GM18868 (cell line): Measurements from ENCODE around the gene KRT3.
"Not testable (repeated sequence)": the region's sequence is repeated elsewhere in the genome, so short reads cannot be mapped to it uniquely, and the experiment has no call there.

ENCODE experiments used
- ATAC-seq: cut with Tn5 transposase; IDR thresholded peaks from one replicate; pipeline ENCODE4 v1.9.1; 2021; ENCODE audit warnings: mild to moderate bottlenecking, moderate library complexity; ENCODE audit not compliant: unreplicated experiment

KRT3 gene

DNA sequence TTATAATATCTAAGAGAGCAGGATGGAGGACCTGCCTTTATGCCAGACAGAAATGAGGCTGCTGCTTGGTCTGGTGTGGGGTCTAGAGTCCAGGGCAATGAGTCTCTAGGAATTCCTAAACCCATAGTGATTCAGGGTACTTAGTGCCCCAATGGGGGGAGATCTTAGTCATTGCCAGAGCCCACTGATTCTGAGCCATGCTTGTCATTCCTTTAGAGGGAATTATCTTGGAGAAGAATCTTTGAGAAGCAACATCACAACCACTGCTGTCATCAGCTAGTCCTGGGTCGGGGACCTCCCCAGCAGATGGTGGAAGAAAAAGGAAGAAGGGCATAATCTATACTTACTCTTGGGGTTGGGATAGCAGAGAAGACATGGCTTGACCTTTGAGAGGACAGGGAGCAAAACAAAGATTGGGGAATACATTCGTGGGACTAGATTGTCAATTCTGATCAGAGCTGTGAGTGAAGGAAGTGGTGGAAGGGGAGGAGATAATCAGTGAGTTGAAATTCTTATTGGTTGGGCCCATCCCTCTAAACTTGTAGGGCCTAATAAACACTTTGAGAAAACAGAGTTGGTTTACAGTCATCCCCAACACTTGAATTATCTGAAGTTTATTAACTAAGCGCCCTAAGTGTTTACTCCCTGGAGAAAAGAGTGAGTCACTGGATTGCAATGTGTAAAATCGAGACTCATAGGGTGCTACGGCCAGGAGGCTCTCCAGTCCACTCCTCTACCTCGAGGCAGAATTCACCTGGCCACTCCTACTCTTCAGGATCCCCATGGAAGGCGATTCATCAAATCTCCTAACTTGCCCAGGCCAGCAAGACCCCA lies 3.0 kb upstream of the KRT3 start:
- ATAC-seq, result no peak

DNA sequence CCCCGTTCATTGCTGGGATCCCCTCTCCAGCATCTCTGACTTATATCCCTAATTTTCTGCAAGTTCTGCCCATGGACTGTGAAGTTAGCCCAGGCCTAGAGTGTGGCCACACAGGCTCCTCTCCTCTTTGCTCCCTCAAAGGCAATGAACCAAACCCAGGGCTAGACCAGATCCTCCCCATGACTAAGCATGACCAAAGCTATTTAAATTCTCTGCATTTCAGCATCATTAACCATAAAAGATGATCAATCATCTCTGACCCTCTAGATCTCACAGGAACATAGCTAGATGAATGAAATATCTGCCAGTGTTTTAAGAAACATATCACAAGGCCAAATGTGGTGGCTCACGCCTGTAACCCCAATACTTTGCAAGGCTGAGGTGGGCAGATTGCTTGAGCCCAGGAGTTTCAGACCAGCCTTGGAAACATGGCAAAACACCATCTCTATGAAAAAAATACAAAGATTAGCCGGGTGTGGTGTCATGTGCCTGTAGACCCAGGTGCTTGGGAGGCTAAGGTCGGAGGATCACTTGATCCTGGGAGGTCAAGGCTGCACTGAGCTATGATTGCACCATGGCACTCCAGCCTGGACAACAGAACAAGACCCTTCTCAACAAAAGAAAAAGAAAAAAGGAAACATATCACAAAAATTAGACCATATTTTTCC lies 2.2 kb upstream of the KRT3 start:
- no peak for ATAC-seq

DNA sequence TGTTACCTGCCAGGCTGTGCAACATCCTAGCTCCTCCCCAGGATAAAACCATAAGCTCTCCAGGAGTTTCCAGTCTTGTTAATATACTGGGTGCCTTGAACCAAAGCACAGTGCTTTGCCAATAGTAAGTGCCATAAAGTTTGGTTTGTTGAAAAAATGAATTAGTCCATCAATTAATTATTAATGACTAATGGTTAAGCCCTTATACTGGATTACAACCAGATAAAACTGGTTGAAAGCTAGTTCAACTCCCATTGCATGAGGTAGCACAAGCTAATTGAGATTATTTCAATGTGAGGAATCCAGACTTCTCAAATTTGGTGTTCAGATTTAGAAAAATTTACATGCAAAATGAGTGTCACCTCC lies 1.6 kb upstream of the KRT3 start:
- no peak for ATAC-seq

DNA sequence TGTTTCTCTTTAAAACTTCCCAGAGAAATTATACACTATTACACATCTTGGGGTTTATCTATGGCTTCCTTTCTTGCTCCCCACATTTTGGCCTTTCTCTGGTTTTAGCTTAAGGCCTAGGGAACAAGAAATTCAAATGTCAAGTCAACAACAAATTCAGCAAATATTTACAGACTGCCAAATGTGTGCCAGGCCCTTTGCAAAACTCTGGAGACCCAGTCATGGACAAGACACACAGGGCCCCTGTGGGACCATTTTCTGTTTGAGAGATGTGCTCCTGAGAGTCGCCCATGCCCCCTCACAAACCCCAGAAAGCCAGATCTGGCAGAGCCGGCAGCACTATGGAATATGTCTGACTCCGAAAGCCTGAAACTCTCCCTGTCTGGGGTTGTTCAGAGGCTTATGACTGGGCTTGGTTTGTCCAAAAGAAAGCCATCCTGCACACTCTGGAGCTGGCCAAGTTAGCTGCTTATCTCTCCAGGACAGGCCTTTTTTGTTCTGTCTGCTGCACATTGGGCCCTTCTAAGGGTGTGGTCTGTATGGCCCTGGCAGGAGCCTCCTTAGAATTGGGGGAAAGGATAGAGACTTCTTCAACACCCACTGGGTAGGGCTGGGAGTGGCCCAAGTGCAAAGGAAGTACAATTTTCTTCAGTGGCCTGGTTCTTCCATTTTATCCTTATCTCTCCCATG lies 1.1 kb upstream of the KRT3 start:
- ATAC-seq, result no peak

DNA sequence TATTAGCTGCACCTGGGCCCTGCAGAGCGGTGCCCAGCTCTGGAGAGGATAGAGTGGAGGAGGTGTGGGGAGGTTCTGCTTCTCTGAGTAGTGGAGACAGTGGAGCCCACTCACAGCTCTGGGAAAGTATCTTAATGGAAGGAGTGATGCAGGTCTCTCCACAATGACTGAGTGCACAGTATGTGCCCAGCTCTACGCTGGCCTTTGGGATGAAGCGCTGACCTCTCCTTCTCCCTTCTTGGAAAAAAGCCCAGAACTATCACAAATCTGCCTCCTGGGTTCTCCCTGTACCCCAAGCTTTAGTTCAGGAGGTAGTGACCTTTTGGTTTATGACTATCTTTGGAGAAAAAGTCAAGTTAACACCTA lies 495 bp upstream of the KRT3 start:
- no peak for ATAC-seq

DNA sequence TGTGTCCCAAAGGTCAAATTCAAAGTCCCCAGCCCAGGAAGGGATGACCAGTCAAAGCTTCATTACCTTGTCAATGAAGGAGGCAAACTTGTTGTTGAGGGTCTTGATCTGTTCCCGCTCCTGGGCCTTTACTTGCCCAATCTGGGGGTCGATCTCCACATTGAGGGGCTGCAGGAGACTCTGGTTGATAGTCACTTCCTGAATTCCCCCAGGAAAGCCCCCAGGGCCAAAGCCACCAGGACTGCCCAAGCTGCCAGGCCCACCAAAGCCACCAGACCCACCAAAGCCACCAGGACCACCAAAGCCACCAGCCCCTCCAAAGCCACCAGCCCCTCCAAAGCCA lies 614 bp downstream of the KRT3 start:
- not testable (repeated sequence) for ATAC-seq

DNA sequence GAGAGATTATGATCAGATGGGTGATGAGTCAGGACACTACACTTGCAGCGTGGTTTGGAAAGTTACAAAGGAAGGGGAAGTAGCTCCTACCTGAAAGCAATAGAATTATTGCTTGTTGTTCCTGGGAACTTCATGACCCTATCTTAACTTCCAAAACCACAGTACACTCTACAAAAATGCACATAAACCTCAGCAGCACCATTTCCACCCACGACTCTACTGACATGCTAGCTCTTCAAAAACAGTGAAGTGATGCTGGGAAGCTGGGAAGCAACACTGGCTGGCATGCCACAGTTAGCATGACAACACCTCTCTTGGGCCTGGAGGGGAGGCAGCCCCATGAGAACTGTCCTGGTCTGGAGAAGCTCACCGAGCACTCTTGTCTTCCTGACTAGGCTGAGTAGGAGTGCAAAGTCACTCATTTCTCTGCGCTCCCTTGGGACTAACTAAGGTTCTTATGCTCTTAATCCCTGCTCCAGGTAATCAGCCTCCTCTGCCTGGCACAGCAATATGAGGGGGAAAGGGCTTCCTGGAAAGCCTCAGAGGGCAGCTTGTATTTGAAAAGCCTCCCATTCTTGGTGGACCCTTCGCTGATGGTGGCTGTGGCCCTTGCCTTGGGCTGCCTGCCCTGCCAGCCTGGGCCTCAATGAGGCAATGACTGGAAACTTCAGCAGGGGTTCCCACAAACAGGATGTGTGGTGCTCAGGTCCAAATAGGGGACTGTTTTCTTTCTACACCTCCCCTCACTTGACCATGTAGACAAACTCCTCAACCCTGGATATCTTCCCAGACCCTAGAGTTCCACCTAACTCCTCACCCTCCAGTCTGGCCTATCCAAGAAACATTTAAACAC lies 1.2 kb downstream of the KRT3 start:
- no peak for ATAC-seq

DNA sequence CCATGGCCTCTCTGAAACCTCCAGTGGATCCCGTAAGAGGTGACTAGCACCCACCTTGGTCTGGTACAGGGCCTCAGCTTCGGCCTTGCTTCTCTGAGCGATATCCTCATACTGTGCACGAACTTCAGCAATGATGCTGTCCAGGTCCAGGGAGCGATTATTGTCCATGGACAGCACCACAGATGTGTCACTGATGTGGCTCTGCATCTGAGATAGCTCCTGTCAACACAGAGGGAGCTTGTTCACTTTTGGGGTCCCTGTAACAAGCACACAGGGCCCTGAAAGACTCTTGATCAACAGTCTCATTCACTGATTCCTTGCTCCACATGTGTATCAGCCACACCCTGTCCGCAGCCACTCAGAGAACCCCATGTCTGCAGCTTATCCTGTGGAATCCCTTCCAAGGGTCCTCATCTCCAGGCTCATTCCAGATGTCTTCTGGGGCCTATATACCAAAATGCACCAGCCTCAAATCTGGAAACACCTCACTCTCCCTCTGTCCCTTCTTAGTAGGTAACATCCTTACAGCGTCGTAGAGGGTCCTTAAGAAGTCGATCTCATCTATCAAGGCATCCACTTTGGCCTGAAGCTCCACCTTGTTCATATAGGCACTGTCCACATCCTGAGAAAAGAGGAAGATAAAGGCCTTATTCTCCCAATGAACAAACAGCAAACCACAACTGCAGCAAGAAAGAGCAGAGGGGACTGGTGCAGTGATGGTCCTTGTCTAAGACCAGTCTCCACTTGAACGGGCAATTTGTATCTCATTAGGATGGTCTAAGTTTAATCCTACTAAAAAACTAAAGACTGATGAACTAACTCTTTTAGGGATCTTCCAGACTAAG lies 3.5 kb downstream of the KRT3 start:
- ATAC-seq, result no peak

DNA sequence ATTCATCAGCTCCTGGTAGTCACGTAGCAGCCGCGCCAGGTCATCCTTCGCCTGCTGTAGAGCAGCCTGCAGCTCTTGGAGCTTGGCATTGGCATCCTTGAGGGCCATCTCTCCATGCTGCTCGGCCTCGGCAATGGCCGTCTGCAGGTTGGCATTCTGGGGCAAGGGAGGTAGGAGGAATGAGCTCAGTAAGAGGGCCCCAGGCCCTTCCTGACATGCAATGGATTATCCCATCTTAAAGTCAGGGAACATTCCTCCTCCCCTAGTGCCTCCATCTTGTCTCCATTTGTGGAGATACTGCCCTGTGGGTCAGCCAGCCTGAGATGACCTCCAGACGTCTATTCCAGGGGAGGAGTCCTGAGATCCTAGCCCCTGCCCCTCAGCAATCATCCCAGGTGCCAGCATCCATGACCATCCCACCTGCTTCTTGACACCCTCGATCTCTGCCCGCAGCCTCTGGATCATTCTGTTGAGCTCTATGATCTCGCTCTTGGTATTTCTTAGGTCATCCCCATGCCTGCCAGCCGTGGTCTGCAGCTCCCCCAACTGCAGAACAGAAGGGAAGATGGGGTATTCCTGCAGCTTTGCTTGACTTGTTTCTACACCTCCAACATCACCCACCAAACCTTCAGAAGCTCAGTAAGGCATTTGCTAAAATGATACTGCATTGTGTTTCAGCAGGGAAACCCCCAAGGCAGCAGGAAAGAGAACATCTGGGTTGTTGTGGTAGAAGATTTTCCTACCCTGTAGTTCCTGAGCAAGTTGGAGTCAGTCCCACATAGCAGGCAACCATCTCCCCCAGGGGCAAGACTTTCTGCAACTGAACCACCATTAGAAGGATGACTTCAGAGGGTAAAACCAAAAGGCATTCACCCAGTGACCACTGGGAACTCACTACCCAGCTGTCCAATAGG lies 4.4 kb downstream of the KRT3 start:
- ATAC-seq, result no peak

DNA sequence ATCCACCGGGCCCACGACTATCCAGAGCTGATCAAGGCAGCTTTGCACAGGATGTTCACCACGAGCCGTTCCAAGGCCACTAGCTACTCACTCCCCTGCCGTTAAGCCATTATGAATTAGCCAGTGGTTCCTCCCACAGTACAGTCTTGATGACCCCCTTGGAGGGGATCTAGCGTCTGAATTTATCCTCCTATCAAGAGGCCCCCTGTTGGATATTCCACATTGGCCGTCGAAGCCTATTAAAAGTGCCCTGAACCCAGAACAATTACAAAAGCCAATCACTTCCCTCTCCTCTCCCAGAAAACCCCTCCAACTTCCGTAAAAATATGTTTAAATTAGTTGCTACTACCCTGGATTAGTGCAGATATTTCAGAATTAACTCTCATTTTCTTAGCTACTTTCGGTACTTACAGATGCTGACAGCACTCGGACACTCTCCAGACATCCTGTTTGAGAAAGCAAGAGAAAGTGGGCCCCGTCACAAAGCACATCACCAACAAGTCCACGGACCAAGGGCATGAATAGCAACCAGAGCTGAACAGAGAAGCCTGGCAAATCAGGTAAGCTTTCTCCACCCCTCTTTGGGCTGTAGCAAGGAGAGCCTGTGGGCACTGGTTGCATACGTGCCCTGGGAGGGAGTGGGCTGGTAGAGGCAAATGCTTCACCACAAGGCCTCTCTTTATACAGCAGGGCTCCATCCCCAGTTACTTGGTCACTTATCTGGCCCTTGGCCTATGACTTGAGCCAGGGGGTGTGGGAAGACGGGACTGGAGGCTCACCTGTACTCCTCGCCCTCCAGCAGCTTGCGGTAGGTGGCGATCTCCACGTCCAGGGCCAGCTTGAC lies 5.3 kb downstream of the KRT3 start:
- no peak for ATAC-seq

DNA sequence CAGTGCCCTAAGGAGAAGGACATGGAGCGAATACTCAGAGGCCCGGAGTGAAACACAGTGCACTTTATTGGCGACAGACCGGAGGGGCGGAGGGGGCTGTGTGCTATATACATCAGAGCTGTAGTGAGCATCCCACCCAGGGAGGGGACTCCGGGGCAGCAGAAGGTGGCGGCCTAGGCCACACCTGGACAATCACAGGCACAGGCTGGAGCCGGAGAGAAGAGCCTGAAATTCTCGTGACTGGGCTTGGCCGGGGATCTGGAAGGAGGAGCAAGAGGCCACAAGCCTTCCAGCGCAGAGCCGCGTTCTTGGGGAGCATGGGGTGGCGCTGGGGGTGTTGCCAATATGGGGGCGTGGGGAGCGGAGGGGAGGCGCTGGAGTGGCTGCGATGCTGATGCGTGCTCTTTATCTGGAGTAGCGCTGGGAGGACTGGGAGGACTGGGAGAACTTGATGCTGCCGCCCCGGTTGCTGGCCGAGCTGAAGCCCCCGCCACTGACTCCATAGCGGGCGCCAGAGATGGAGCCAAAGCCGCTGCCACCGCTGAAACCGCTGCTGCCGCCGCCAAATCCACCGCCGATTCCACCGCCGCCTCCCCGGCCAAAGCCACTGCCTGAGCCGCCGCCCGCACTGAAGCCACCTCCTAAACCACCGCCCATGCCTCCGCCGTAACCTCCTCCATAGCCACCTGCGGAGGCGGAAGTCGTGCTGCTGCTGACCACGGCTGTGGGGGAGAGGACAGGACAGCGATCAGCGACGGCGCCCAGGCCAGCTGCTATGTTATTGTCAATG lies 6.1 kb downstream of the KRT3 start:
- no peak for ATAC-seq

DNA sequence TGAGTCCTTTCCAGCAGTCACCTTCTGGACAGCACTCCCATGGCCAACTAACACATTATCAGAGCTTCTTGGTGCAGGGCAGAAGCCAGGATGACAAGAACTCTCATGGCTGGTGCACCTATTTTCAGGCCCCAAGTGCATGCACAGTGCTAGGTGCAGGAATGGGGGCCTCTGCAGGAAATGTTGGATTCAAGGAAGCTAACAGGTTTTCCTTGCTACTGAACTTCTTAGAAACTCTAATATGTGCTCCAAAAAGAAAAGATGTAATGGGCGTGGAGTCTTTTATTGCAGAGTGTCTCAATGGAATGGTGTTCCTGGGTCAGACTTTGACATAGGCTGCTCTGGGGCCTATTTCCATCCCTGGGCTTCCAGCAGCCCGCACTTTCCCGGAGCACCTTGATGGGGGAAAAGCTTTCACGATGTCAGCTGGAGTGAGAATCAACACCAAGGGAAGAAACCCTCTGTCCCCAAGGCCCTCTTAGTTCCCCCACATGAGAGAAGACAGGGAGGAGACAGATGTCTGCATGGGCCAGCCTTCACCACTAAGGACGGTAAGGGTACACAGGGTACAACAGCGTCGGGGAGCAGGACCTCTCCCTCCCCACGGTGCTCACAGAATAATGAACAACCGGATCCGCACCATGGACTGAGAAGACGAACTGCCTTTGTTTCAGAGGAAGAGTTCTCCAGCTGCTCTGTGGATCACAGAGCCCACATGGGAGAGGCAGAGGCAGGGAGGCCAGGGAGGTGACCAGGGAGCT lies 6.9 kb downstream of the KRT3 start:
- no peak for ATAC-seq

DNA sequence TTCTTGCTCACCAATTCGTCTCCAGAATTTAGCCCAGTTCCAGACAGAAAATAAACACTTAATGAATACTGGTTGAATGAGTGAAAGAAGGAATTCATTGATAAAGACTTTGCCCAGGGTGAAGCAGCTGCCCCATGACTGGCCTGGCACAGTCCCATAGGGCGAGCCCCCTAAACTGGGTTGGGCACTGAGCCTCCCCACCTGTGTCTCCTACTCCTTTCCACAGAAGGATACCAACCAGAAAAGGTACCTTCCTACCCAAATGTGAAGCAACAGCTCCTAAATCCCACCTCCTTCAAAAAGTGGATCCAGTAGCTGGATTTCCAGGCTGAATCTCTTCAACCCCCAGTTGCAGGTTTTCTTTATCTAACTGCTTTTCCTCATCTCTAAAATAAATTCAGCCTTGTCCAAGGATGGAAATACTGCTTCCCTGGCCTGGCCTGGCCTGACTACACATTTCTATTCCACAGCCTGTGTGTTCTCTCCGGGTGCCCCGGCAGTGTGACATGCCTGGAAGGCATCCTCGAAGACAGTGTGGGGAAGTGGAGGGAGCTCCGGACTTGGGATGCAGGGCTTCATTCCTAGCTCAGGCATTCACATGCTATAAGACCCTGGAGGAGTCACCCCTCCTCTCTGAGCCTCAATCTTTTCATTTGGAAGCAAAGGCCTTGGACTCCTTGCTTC lies 7.6 kb downstream of the KRT3 start:
- ATAC-seq, result no peak

DNA sequence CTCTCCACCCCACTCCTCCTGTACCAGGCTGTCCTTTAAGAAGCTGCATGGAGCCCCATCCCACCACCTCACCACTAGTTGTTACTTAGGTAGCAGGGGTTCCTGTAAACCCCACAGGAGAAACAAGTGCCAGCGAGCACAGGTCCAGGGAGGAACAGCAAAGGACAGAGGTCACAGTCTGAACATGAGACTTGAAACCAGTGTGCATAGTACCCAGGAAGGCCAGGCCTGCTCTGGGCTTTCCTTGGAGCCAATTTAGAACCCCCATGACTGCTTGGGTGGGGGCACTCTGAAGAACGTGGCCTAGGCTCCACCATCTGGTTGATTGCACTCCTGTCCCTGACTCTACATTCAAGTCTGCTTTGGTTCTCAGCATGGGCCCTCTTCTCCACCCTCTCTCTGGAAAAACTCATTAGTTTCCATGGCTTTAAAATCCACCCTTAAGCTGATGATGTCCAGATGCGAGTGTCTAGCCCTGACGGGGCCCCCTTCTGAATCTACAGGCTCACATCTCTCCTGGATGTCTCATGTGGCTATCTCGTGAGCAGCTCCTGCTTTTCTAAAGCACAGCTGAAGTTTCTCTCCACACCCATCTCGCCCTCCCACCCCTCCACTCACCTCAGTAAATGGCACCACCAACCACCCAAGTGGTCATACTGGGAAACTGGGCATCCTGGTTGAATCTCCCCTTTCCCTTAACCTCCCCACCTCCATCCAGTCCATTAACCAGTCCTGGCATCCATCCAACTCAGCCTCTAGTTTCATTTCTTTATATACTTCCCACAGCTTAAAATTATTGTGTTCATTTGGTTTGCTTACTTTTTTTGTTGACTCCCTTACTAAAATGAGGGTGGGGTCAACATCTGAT lies 8.4 kb downstream of the KRT3 start:
- ATAC-seq, result no peak

DNA sequence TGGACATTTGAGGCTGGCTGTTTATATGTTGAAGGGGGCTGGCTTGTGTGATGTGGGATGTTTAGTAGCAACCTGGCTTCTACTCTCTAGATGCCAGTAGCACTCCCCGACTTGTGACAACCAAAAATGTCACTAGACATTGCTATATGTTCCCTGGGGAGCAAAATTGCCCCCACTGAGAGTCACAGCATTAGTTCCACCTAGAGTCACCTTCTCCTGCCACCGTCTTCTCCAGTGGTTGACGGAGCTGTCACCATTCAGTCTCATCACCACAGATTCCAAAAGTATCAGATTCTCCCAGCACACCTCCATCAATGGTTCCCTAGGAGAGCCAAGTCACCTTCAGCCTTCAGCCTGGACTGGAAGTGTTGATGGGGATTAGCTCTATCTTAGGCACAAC lies 11.0 kb downstream of the KRT3 start:
- no peak for ATAC-seq
